Activated T-cell treated with anti-CD3 and anti-CD28 coated beads for 48 hours (primary cell): ENCODE measurements around the gene MMP23B.
"Not testable (repeated sequence)": the region's sequence is repeated elsewhere in the genome, so short reads cannot be mapped to it uniquely, and the experiment has no call there.

Source experiments
- DNase-seq: peaks from one replicate; pipeline ENCODE4 v3.0.0-alpha.2; 2020; ENCODE audit warnings: low read depth

Gene MMP23B

DNA sequence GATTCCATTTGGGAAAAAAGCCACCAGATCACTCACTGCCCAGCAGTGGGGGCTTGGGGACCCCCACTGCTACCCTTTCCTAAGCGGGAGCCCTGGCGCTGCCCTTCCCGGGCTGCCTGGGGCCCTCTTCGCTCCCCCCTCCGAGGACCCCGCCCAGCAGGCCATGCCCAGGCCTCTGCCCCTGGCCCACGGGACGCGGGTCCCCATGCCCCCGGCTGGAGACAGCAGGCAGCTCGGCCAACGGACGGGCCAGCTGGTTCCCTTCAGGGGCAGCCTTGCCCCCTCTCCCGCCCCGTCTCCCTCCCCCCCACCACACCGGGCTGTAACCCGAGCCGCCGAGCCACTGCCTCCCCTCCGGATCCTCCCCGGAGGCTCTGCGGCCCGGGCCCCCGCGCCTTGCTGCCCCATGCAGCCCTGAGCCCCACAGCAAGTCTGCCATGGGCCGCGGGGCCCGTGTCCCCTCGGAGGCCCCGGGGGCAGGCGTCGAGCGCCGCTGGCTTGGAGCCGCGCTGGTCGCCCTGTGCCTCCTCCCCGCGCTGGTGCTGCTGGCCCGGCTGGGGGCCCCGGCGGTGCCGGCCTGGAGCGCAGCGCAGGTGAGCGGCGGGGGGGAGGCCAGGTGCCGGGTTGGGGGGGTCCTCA, at the start of gene MMP23B:
Gene MMP23B, plus strand, starts transcription at position 392 of the 639 bp plus-strand sequence. Its CDS starts 46 bp downstream, at position 438.
- DNase-seq: no peak

DNA sequence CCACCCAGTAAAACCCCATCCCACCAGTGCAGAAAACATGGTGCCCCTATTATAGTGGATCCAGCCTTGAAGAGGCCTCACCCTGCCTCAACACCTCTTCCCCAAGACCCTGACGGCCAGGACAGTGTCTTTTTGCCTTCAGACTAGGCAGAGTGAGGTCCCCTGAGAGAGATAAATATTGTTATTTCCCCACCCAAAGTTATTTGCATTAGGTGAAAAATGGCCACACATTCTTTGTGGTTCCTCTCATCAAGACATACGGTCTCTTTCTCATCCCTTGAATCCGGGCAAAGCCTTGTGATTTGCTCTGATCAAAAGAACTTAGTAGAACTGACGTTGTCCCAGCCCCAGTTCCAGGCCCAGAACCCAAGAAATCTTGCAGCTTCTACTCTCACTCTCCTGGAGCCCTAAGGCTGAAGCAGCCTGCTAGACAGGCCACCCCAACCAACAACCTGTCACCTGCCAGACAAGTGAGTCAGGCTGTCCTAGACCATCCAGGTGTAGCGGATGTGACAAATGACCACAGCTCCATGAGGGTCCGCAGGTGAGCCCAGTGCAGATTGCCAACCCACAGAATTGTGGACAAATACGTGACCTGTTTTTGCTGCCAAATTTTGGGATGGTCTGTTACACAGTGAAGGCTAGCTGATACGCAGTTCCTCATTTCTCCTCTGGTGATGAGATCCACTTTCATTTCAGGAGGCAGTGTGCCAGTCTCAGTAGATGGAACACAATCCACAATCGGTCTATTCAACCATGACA, 49.2 kb upstream of the MMP23B start:
- DNase-seq: no peak

DNA sequence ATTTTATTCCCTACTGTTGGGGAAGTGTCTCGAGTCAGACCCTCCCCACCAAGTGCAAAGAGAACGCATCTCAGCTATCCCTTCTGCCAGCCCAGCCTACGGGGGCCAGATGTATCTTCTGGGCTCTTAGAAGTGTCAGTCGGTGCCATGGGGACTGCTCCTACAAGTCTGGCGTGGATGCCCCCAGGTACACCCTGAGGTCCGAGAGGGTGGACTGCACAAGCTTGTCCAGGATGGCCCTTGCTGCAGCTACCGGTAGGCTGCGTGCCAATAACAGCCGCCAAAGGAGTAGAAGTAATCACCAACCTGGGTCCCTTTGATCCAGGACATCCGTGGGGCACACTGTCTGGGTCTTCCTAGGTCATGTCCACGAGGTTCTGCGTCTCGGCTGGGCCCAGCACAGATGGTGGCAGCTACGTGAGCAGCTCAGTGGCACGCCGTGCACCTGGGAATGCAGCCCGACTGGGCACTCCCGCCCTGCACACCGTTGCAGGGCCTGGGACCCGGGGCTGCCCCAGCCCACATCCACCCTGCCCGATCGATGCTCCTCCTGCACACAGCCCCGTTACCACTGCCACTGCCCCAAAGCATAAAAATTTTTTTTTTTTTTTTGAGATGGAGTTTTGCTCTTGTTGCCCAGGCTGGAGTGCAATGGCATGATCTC, 48.5 kb upstream of the MMP23B start:
- no peak for DNase-seq

DNA sequence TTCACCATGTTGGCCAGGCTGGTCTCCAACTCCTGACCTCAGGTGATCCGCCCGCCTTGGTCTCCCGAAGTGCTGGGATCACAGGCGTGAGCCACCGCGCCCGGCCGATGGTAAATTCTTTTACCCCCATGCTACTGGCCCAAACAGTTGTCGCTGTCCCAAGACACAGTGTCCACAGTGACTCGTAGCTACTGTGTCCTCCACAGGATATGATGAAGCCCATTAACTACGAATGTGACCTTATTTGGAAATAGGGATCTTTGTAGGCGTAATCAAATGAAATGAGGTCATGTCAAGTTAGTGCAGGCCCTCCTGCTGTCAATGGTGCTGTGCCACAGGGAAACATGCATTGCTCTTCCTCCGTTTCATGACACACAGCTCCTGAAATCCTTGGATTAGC, 40.5 kb upstream of the MMP23B start:
- no peak for DNase-seq

DNA sequence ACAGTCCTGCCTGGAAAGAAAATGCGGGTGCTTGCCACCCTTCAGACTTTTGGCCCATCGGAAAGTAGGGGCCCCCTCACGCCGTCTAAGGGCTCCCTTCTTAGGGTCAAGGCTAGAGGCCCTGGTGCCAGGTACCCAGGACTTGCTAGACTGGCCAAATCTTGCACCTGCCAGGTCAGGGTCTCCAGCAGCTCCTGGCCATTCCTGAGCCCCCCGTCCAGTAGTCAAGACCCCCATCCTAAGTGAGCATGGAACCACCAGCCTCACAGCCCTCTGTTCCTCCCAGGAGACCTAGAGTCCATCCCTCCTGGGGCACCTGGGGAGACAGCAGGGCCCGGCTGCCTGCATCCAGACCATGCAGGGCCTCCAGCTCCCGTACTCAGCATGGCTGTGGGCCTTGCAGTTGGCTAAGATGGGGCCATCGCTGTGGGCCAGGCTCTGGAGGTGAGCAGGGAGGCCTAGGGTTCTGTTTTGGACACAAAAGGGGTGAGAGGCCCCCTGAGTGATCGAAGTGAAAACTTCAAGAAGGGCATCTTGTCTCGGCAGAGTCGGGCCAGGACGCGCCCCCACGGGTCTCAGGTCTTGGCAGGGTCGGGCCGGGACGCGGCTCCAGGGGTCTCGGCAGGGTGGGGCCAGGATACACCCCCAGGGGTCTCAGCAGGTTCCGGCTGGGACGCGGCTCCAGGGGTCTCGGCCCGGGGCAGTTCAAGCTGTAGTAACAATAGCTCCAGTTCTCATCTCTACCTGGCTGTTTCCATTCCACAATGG, 38.0 kb upstream of the MMP23B start:
- no peak for DNase-seq

DNA sequence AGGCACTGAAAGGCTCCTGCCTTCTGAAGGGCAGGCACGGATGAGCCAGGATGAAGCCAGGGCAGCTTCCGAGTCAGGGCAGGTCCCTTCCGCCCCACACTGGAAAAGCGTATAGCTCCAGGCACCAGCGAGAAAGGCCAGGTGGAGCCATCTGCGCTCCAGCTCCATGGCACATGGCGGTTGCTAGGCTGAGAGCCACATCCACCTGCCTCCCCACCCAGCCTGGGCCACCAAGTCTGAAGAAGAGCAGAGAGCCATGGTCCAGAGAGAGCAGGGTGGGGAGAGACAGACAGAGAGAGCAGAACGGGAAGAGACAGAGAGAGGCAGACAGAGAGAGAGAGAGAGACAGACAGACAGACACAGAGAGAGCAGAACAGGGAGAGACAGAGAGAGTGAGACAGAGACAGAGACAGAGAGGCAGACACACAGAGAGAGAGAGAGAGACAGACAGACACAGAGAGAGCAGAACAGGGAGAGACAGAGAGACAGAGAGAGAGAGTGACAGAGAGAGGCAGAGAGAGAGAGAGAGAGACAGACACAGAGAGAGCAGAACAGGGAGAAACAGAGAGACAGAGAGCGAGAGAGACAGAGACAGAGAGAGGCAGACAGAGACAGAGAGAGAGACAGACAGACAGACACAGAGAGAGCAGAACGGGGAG, 37.2 kb upstream of the MMP23B start:
- no peak for DNase-seq

DNA sequence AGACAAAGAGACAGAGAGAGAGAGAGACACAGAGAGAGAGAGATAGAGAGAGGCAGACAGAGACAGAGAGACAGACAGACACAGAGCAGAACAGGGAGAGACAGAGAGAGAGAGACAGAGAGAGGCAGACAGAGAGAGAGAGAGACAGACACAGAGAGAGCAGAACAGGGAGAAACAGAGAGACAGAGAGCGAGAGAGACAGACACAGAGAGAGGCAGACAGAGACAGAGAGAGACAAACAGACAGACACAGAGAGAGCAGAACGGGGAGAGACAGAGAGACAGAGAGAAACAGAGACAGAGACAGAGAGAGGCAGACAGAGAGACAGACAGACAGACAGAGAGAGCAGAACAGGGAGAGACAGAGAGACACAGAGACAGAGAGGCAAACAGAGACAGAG, 36.6 kb upstream of the MMP23B start:
- not testable (repeated sequence) for DNase-seq

DNA sequence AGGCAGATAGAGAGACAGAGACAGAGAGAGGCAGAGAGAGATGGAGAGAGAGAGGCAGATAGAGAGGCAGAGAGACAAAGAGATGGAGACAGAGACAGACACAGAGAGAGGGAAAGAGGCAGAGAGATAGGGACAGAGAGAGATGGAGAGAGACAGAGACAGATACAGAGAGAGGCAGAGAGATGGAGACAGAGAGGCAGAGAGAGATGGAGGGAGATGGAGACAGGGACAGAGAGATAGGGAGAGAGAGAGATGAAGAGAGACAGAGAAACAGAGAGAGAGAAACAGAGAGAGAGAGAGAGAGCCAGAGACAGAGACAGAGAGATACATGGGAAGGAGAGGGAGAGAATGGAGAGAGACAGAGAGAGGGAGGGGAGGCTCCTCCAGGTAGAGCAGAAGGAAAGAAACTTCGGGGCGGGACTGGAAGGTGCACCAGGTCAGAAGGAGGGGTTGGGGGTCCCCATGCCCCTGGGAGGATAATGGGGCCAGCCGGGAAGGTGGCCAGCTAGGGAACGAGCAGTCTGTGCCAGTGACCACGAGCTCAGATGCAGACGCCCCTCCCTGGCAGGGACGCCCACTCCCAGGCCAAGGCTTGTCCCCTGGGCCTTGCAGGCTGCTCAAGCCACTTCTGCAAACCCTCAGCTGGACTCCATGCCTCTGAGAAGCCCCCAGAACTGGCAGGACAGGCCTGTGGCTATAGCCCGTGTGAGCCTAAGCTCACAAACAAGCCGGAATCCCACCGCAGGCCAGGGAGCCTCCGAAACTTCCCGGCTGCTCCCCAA, 35.3 kb upstream of the MMP23B start:
- no peak for DNase-seq

DNA sequence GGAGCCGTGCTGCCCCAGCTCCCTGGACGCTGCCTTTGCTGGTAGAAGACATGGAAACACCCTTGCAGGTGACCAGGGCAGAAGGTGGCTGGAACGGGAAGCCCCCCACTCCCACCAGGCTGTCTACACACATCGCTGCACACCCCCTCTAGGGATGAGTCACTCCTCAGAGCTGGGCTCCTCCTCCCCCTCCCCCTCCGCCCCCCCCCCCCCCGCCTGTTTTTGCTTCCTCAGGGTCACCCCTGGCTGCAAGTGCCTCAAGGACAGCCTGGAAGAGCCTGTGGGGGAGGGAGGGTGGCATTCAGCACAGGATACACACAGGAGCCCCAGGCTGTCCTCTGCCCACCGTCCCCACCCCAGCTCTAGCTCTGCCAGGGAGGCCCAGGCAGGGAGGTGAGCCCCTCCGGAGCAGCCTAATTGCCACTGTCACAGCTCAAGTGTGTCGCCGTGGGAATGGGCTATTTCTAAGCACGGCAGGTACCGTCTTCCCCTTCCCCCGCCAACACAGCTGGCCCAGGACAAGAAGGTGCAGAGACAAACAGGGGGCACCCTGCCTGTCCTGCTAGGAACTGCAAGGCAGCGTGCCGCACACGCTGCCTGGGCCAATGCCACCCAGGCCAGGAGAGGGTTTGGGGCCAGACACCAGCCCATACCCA, 34.6 kb upstream of the MMP23B start:
- no peak for DNase-seq

DNA sequence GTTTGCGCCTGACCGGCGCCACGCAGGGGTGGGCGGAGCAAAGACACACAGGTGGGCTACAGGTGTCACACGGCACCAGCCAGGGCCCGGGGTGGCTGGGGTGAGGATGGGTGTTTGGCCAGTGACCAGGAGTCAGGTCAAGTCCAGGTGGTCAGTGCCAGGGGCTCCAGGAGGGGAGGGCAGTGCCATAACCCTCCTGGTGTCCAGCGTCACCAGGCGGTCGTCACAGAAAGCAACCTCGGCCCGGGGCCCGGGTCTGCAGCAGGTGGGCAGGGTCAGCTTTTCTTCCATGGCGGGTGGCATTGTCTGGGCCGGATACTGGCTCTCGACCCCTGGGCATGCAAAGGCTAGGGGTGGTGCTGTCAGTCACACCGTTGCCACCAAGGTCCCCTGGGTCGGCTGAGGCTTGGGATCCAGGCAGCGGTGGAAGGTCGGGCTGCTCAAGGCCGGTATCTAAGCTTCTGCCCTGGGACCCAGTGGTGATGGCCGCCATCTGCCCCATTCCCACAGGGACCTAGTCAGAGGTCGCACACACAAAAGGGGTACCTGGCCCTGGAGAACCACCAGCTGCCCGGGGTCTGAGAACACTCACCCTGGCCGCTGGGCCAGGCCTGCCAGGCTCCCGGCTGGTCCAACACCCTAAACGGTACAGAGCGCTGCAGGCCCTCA, 33.8 kb upstream of the MMP23B start:
- no peak for DNase-seq

DNA sequence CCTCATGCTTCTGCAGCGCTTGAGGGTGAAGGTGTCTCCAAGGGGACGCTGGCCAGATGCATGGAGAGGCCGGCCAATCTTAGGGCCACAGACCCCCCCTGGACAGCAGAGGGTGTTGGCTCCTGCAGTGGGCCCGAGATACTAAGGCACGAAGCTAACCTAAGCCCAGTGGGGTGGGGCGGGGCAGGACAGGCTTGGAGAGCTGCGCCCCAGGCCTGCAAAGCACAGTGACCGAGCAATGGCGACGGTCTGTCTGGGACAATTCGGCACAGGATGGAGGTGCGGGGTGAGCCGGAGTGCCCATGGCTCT, 33.3 kb upstream of the MMP23B start:
- no peak for DNase-seq

DNA sequence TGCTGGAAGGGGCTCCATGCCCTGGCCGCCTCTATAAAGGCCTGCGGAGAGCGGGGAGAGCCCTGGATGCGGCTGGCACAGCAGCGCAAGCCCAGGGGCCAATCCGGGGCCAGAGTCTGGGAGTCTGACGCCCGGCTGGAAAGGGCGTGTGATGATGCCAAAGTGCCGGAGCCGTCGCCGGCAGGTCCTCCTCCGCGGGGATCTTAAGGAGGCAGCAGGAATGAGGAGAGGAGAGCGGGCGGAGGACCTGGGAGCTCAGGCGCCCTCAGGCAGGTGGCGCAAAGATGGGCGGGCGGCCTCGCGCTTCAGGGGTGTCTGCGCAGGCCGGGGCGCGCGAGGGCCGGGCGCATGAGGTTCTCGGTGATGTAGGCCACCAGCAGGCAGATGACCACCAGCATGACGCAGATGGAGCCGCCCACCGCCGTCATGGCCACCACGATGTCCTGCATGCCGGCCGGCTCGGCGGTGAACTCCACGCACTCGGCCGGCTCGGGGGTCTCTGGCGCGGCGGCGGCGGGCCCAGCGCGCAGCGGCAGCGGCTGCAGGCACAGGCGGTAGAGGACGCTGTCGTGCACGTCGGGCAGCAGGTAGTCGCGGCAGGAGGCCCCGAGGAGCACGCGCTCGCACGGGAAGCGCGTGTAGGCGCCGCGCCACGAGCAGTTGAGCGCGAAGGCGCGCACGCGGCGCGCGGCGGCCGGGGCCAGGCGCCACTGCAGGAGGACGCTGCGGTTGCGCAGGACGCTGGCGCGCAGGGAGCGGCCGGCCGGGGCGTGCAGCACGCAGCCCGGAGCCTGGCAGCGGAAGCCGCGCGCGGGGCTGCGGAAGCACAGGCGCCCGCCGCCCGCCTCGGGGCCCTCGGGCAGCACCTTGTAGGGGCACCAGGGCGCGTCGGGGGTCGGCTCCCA, 32.7 kb upstream of the MMP23B start:
- peak; percentile 27 for DNase-seq

DNA sequence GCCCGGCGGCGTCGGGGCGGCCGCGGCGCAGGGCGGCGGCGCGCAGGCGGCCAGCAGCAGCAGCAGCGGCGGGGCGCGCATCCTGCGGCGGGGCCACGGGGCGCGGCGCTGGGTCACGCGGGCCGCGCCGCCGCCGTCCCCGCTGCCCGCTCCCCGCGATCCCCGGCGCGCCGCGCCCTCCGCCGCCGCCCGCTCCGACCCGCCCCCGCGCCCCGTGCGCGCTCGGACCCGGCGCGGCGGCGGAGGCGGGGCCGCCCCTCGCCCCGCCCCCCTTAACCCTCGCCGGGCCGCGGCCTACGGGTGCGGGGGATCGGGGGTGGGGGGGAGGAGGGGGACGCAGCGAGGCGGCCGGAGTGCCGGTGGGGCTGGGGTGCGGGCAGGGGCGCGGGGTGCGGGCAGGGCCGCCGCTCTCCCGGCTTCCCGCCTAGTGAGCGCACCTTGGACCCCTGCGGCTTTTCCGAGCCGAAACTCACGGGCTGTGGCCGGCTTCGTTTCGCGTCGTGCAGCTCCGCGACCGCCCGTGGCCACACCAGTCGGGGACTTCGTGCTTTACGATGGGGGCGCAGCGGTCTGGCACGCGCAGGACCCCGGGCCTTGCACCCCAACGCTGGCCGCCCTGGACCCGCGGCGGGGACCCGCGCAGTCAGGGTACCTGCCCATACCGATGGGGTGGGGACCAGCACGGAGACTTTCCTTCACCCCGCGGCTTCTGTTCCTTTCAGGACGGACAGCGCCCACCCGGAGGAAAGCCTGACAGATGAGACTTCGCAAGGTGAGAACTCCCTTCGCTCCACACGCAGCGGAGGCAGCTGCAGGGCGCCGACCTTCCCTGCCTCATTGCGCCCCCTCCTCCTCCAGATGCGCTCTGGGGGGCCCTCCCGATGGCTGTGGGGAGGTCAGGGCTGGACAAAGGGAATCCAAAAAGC, 31.8 kb upstream of the MMP23B start, which contains the start of gene FNDC10:
Gene FNDC10, minus strand, starts transcription at position 201 of the 926 bp plus-strand sequence. Its CDS starts 120 bp downstream, at position 81.
- no peak for DNase-seq

DNA sequence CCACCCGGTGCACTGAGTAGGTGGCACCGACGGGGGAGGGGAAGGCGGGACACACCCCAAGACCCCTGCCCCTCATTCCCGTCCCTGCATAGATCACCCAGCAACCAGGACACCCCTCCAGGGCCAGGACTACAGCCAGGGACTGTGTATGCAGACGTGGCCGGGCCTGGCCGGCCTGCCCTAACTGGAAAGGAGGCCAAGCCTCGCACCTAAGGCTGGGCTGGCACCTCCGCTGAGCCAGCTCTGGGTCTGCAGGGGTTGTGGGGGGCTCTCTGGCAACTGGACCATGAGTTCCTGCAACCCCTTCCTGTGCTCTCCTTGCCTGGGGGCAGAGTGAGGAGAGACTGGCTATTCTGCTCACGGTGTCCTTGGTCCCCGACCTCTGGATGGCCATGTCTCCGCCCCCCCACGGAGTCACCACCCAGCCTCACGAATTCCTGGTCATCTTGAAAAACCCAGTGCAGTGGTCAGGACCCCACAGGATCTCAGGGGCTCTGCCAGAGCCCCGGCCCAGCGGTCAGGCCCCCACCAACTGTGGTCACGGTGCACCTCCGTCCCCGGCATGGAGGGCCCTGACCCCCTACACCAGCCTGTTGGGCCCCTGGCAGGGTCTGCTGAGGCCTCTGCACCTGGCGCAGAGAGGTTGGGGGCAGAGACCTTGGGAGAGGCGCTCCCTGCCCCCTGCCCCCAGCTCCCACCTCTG, 31.0 kb upstream of the MMP23B start:
- no peak for DNase-seq

DNA sequence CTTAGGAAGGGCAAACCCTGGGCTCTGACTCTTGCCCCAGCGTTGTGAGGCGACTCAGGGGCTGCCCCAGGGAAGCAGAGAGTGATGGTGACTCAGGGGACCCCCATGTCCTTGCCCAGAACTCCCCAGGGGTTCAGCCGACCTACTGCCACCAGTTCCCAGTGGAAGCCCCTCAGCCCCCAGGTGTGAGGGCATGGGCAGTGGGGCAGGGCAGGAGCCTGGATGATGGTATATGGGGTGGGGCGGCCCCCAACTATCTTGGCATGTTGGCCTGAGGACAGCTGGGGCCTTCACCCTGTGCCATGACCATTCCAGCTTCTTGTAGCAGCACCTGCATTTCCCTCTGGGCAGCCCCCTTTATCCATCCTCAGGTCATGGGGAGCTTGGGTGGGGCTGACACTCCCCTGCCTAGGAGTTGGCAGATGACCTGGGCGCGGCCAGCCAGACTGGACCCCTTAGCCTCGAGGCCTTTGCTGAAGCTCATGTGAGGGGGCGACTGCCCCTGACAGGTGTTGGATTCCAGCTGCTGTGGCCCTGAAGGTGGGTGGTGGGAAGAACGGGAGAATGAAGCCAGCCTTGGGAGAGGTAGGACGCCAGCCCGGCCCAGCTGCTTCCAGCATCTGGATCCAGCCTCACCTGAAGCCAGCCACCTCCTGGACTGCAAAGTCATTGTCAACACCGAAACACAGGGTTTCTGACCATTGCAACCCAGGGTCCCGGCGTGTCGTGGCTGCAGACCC, 30.2 kb upstream of the MMP23B start:
- DNase-seq: no peak

DNA sequence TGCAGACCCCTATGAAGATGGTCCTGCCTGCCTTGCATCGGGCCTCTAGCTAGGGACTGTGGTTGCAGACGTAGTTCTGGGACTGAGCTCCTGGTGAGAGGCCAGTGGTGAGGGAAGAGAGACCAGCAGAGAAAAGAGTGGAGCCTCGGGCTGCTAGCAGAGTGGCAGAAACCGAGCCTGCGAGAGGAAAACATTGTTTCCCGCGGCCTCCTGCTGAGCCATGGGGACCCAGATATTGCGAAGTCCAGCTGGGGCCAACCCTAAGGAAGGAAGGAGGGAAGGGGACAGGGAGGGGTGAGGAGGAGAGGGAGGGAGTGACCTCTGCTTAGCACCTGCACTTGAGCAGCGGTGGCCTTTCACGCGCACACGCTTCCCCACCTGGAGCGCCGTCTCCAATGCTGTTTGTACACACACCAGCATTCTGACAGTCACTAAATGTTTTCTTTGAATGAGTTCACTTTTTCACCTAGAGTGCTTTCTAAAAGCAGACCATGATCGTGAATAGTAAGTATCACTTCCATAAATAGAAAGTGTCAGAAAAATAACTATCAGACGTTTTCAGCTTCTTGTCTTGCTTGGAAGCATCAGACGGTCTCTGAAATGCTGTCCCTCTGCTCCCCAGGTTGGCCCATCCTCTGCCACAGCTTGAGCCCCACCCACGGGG, 29.5 kb upstream of the MMP23B start:
- DNase-seq: no peak
